Measurements from ENCODE around the gene KCNMB1. TPM values are rescaled to one million over a fixed set of nuclear protein-coding genes. Genes with fewer than 3 reads are reported as not detected.

Gene KCNMB1
- total RNA-seq, 4 donors from 2014 or later, result 0.07 to 0.09 TPM; not detected in 2

DNA sequence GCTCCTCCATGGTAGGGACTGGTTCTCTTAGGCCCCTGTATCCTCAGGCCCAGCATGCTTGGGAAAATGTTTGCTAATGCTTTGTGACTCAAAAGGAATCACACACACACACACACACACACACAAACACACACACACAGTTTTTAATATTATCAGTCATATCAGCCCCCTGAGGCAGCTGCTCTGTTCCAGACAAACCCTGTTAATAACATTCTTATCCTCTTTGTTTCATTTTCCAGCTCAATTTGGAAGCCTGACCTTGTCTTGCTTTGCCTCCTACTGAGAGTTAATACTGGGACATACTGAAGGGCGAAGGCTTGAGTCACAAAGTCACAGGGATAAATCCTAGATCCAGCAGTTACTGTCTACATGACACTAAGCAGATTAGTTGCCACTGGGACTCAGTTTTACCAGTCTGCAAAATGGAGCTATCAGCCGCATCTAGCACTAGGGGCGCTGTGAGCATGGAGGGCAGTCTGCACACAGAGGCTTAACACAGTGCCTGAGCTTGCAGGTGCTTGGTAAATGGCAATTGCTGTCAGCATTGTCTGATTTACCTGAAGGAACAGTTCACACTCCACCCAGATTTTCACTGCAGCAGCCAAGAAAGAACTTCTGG, 37.1 kb upstream of the KCNMB1 start:
- DNase-seq (no peak), ATAC-seq (no peak)
- H3K4me3 ChIP-seq, result no peak overlapping the region
- no peaks in the 10 kb centered on the region for H3K9me3 ChIP-seq
- in situ Hi-C loops (cut with MboI; ENCODE audit: low sequenced_read_pairs in 4 of 4) (loop anchor here in 2 of 4 donors (10.0 to 25.0 kb wide), 2 partner anchors 201 to 911 kb away; no protein-coding TSS in a partner anchor), intact Hi-C loops (cut with DNase I; ENCODE audit: low total_unique reads) (no loop called here)
- peaks cover 0 to 2% (median 0%) of the 10 kb centered on the region in 3 donors for H3K27me3 ChIP-seq
- no peak overlapping the region for H3K27ac ChIP-seq
- no peaks in the 10 kb centered on the region for H3K4me1 ChIP-seq
- TF ChIP-seq CTCF (IDR thresholded peaks at IDR 0.05 in 4 of 5, conservative IDR thresholded peaks at IDR 0.05 in 1 of 5) (no peak), POLR2A (IDR thresholded peaks at IDR 0.05) (no peak)
- no peaks in the 10 kb centered on the region for H3K36me3 ChIP-seq

GRCh38 chr5:170425731-170426130, 36.6 kb upstream of the KCNMB1 start:
- in situ Hi-C loops (cut with MboI; ENCODE audit: low sequenced_read_pairs in 4 of 4) (loop anchor here in 2 of 4 donors (10.0 to 25.0 kb wide), 2 partner anchors 201 to 912 kb away; no protein-coding TSS in a partner anchor), intact Hi-C loops (cut with DNase I; ENCODE audit: low total_unique reads) (no loop called here)
- Histone ChIP-seq H3K36me3 (no peaks in the 10 kb centered on the region), H3K4me3 (no peak overlapping the region), H3K4me1 (no peaks in the 10 kb centered on the region), H3K27ac (no peak overlapping the region), H3K27me3 (peaks cover 0 to 2% (median 0%) of the 10 kb centered on the region in 3 donors), H3K9me3 (no peaks in the 10 kb centered on the region)
- DNase-seq, result no peak
- no peak for ATAC-seq
- TF ChIP-seq POLR2A (IDR thresholded peaks at IDR 0.05), result no peak
- no peak for TF ChIP-seq CTCF (IDR thresholded peaks at IDR 0.05 in 4 of 5, conservative IDR thresholded peaks at IDR 0.05 in 1 of 5)

- Histone ChIP-seq H3K36me3 (no peaks in the 10 kb centered on the region), H3K4me1 (no peaks in the 10 kb centered on the region), H3K4me3 (no peak overlapping the region), H3K27me3 (no peaks in the 10 kb centered on the region), H3K9me3 (no peaks in the 10 kb centered on the region), H3K27ac (no peak overlapping the region)
- no peak for ATAC-seq
- in situ Hi-C loops (cut with MboI; ENCODE audit: low sequenced_read_pairs in 4 of 4) (loop anchor here in 3 of 4 donors (5.0 to 25.0 kb wide), 4 partner anchors 197 to 913 kb away; no protein-coding TSS in a partner anchor), intact Hi-C loops (cut with DNase I; ENCODE audit: low total_unique reads) (loop anchor here (5.0 kb wide), 1 partner anchor 197 kb away; no protein-coding TSS in a partner anchor)
- no peak for DNase-seq
- TF ChIP-seq CTCF (IDR thresholded peaks at IDR 0.05 in 4 of 5, conservative IDR thresholded peaks at IDR 0.05 in 1 of 5), result no peak
- TF ChIP-seq POLR2A (IDR thresholded peaks at IDR 0.05), result no peak
These were observed 35.5 kb upstream of the KCNMB1 start for GRCh38 chr5:170424629-170425028.

DNA sequence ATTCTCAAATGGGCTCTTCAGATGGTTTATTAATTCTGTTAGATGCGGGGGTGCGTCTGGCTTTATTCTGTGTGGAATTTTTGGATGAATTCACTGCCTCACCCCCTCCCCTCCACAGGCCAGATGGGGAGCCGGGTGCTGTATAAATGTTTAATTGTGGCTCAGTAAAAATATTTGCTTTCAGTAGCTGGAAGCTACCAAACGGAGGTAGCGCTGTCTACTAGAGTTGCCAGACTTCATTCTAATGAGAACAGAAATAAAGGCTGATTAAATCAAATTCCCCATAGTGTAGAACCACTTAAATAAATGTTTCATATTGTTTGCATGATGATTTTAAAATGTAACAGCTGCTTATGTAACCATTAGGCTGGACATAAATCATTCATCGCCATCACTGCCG, 34.5 kb upstream of the KCNMB1 start:
- Histone ChIP-seq H3K27me3 (no peaks in the 10 kb centered on the region), H3K4me3 (no peak overlapping the region), H3K36me3 (no peaks in the 10 kb centered on the region), H3K27ac (no peak overlapping the region), H3K9me3 (no peaks in the 10 kb centered on the region), H3K4me1 (no peaks in the 10 kb centered on the region)
- DNase-seq (no peak), ATAC-seq (no peak)
- intact Hi-C loops (cut with DNase I; ENCODE audit: low total_unique reads) (loop anchor here (5.0 kb wide), 1 partner anchor 196 kb away; no protein-coding TSS in a partner anchor), in situ Hi-C loops (cut with MboI; ENCODE audit: low sequenced_read_pairs in 4 of 4) (loop anchor here in 3 of 4 donors (5.0 to 10.0 kb wide), 3 partner anchors 196 to 201 kb away; no protein-coding TSS in a partner anchor)
- no peak for TF ChIP-seq CTCF (IDR thresholded peaks at IDR 0.05 in 4 of 5, conservative IDR thresholded peaks at IDR 0.05 in 1 of 5)
